Natural killer cell (primary cell): ENCODE measurements around the gene TENM3. TPM values are rescaled to one million over a fixed set of nuclear protein-coding genes. Genes with fewer than 3 reads are reported as not detected.

Experiments
- ATAC-seq, 3 donors: fragments of 150-1000 bp in 2 of 3; fragments of 200-7000 bp in 1 of 3; cut with Tn5 transposase; 1 replicate in 1 of 3; 2 replicates in 2 of 3; pipeline ENCODE4 v1.10.0; 2021; ENCODE audit warnings: mild to moderate bottlenecking in 2 of 3, moderate library complexity in 2 of 3
- DNase-seq, 2 donors: peaks; one replicate each; pipeline versions ENCODE4 v3.0.0 to v3.0.0-alpha.2; 2013 to 2021; ENCODE audit warnings: mixed read lengths in 1 of 2
- H3K27ac ChIP-seq: one replicate; pipeline ENCODE4 v1.5.1; 2013; ENCODE audit warnings: mild to moderate bottlenecking, low read length
- H3K27me3 ChIP-seq: one replicate; pipeline ENCODE4 v1.6.1; 2013; ENCODE audit warnings: low read length; ENCODE audit not compliant: control insufficient read depth, insufficient read depth
- H3K36me3 ChIP-seq: one replicate; pipeline ENCODE4 v1.6.1; 2013; ENCODE audit warnings: low read length; ENCODE audit not compliant: control insufficient read depth, insufficient read depth
- H3K4me1 ChIP-seq: one replicate; pipeline ENCODE4 v1.6.1; 2013; ENCODE audit warnings: low read length; ENCODE audit not compliant: control insufficient read depth, insufficient read depth
- H3K4me3 ChIP-seq: one replicate; pipeline ENCODE4 v1.5.1; 2013; ENCODE audit warnings: low read length
- H3K9me3 ChIP-seq: one replicate; pipeline ENCODE4 v1.6.1; 2013; ENCODE audit warnings: low read length; ENCODE audit not compliant: control insufficient read depth, insufficient read depth
- H3K27ac Mint-ChIP-seq, 2 donors: one replicate each; pipeline ENCODE4 v1.8.0; 2022; ENCODE audit warnings: mild to moderate bottlenecking in 2 of 2, mixed read lengths in 2 of 2, moderate library complexity in 1 of 2
- H3K27me3 Mint-ChIP-seq, 2 donors: one replicate each; pipeline ENCODE4 v1.8.0; 2022; ENCODE audit warnings: low read depth in 2 of 2, mixed read lengths in 2 of 2
- H3K36me3 Mint-ChIP-seq: one replicate; pipeline ENCODE4 v1.8.0; 2022; ENCODE audit warnings: mixed read lengths
- H3K4me1 Mint-ChIP-seq, 2 donors: one replicate each; pipeline ENCODE4 v1.8.0; 2022; ENCODE audit warnings: mixed read lengths in 2 of 2
- H3K4me3 Mint-ChIP-seq: one replicate; pipeline ENCODE4 v1.8.0; 2022; ENCODE audit warnings: mild to moderate bottlenecking, moderate library complexity, mixed read lengths
- H3K9me3 Mint-ChIP-seq, 2 donors: one replicate each; pipeline ENCODE4 v1.8.0; 2022; ENCODE audit warnings: mixed read lengths in 2 of 2
- CTCF ChIP-seq: fragments of 200-600 bp; IDR thresholded peaks from one replicate; pipeline ENCODE4 v1.8.0; 2022; ENCODE audit warnings: antibody characterized with exemption
- WGBS: methylation state at CpG from one replicate; pipeline ENCODE4 v1.1.7; 2013; ENCODE audit warnings: missing lambda C conversion rate; ENCODE audit not compliant: insufficient coverage; 5-methylcytosine and 5-hydroxymethylcytosine counted together
- intact Hi-C: fragments of 100-400 bp; cut with micrococcal nuclease; formaldehyde crosslinking; loops from one replicate; pipeline ENCODE4 v1.14.2; 2022
- total RNA-seq, 4 donors: library from RNA; stranded (reverse); fragments of 120-200 nt in 1 of 4; gene quantifications; one replicate each; pipeline versions ENCODE4 v1.2.3 to v1.2.4, GENCODE V29; 2013 to 2022

The TENM3 gene
- total RNA-seq, 3 donors from 2014 or later (not counting 1 experiment from before 2014, with no cell fraction given): not detected

GRCh38 chr4:182219411-182220056 is 23.7 kb upstream of the TENM3 start:
- no peak for DNase-seq
- Histone ChIP-seq H3K27ac (no peak overlapping the region), H3K27me3 (no peaks in the 10 kb centered on the region), H3K9me3 (no peaks in the 10 kb centered on the region), H3K4me1 (no peaks in the 10 kb centered on the region), H3K4me3 (no peak overlapping the region), H3K36me3 (no peaks in the 10 kb centered on the region)
- H3K4me1 Mint-ChIP-seq: no peaks in the 10 kb centered on the region
- H3K27ac Mint-ChIP-seq: no peak overlapping the region
- intact Hi-C loops: no loop called here
- no peaks in the 10 kb centered on the region for H3K27me3 Mint-ChIP-seq
- no peak for TF ChIP-seq CTCF
- no peak overlapping the region for H3K4me3 Mint-ChIP-seq
- no peak for ATAC-seq
- no peaks in the 10 kb centered on the region for H3K36me3 Mint-ChIP-seq
- H3K9me3 Mint-ChIP-seq: no peaks in the 10 kb centered on the region
- 91% methylated on average over 6 of the region's 6 CpGs for WGBS

- Mint-ChIP-seq H3K27me3 (no peaks in the 10 kb centered on the region), H3K4me1 (no peaks in the 10 kb centered on the region), H3K27ac (no peak overlapping the region), H3K4me3 (no peak overlapping the region), H3K36me3 (no peaks in the 10 kb centered on the region), H3K9me3 (no peaks in the 10 kb centered on the region)
- no peaks in the 10 kb centered on the region for H3K4me1 ChIP-seq
- intact Hi-C loops: no loop called here
- DNase-seq: no peak
- H3K27ac ChIP-seq: no peak overlapping the region
- H3K9me3 ChIP-seq: no peaks in the 10 kb centered on the region
- WGBS: 89% methylated on average over 5 of the region's 5 CpGs
- H3K36me3 ChIP-seq: no peaks in the 10 kb centered on the region
- ATAC-seq: no peak
- no peak overlapping the region for H3K4me3 ChIP-seq
- TF ChIP-seq CTCF: no peak
- H3K27me3 ChIP-seq: no peaks in the 10 kb centered on the region
Measured at GRCh38 chr4:182221987-182222386, 21.2 kb upstream of the TENM3 start.

DNA sequence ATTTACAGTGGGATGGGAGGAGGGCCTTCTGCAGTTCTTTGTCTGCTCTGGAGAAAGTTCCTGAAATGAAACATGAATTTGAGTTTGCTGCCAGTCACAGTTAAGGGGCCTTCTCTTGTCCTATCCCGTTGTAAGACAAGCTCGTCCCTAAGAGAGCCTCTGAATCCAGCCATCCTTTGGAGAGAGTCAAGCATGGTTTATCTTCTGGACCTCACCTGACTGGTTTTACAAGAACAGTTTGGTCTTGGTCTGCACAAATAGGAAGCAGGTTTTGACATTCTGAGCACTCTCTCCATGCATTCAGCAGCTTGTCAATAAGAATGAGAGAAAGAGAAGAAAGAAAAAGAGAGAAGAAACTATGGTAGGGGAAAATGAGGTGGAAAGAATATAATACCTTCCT is 20.4 kb upstream of the TENM3 start:
- intact Hi-C loops: no loop called here
- Histone ChIP-seq H3K27ac (no peak overlapping the region), H3K27me3 (no peaks in the 10 kb centered on the region), H3K4me3 (no peak overlapping the region), H3K9me3 (no peaks in the 10 kb centered on the region), H3K4me1 (no peaks in the 10 kb centered on the region), H3K36me3 (no peaks in the 10 kb centered on the region)
- Mint-ChIP-seq H3K4me1 (no peaks in the 10 kb centered on the region), H3K4me3 (no peak overlapping the region), H3K27ac (no peak overlapping the region), H3K9me3 (no peaks in the 10 kb centered on the region), H3K36me3 (no peaks in the 10 kb centered on the region), H3K27me3 (no peaks in the 10 kb centered on the region)
- 74% methylated on average over 2 of the region's 2 CpGs for WGBS
- no peak for TF ChIP-seq CTCF
- ATAC-seq (no peak), DNase-seq (no peak)

DNA sequence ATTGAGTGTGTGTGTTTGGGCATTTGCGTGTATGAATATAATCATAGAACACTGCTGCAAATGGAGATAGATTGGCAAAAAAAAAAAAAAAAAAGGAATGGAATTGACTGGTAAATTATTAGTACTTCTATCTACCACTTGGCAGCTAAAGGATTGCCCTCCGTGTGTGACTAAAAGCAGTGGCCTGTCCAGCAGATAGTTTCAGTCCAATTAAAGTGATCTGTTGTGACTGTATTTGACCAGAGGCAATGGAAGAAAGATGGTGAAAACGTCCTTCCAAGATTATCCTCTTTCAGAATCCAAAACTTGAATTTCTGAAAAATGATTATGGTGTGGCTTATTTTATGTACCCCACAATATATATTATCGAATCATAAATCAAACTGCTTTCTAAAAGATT is 19.5 kb upstream of the TENM3 start:
- H3K36me3 ChIP-seq: no peaks in the 10 kb centered on the region
- Mint-ChIP-seq H3K9me3 (no peaks in the 10 kb centered on the region), H3K27me3 (no peaks in the 10 kb centered on the region), H3K4me3 (no peak overlapping the region), H3K4me1 (no peaks in the 10 kb centered on the region), H3K27ac (no peak overlapping the region), H3K36me3 (no peaks in the 10 kb centered on the region)
- H3K4me3 ChIP-seq: no peak overlapping the region
- H3K4me1 ChIP-seq: no peaks in the 10 kb centered on the region
- WGBS: 100% methylated on average over 1 of the region's 4 CpGs
- no peak overlapping the region for H3K27ac ChIP-seq
- no peaks in the 10 kb centered on the region for H3K9me3 ChIP-seq
- DNase-seq (no peak), ATAC-seq (no peak)
- no peak for TF ChIP-seq CTCF
- H3K27me3 ChIP-seq: no peaks in the 10 kb centered on the region
- intact Hi-C loops: no loop called here
